IPS DF 4.7 (cell line): ENCODE data around the gene MAPK8.
"Not testable (repeated sequence)": the region's sequence is repeated elsewhere in the genome, so short reads cannot be mapped to it uniquely, and the experiment has no call there.

Source experiments
- DNase-seq: peaks from one replicate; pipeline ENCODE4 v3.0.0-alpha.2; 2013; ENCODE audit warnings: low spot score; ENCODE audit errors: extremely low read depth

Gene MAPK8

DNA sequence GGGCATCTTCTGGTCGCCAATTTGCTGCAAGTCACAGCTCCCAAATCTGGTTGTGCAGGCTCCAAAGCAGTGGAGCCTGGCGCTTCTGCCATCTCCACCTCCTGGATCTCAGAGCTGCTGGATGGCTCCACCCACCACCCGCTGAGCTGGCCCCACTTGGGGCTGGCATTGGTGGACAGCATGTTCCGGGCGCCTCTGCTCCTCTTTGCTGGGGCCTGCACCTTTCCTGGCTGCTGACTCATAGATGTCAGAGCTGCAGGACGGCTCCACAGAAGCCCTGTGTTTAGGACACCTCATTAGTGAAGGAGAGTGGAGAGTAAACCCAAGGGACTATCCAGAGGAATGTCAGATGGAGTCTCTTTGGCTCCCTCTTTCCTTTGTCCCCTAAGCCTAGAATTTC is 27.4 kb downstream of the MAPK8 start:
- DNase-seq: no peak

- no peak for DNase-seq
Observed at GRCh38 chr10:48335788-48336187, 29.3 kb downstream of the MAPK8 start.

DNA sequence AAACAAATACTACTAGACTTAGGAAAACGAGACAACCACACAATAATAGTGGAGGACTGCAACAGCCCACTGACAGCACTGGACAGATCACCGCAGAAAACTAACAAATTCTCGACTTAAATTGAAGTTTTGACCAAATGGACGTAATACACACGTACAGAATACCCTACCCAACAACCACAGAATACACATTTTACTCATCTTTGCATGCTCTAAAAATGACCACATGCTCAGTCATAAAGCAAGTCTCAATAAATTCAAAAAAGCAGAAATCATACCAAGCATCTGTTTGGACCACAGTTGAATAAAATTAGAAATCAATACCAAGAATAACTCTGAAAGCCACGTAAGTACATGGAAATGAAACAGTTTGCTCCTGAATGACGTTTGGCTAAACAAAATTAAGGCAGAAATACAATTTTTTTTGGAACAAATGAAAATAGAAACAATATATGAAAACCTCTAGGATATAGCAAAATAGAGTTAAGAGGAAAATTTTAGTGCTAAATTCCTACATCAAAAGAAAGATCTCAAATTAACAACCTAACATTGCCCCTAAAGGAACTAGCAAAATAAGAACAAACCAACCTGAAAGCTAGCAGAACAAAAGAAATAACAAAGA is 30.6 kb downstream of the MAPK8 start:
- no peak for DNase-seq

- DNase-seq: no peak
Observed at GRCh38 chr10:48340734-48341133, 34.3 kb downstream of the MAPK8 start.

DNA sequence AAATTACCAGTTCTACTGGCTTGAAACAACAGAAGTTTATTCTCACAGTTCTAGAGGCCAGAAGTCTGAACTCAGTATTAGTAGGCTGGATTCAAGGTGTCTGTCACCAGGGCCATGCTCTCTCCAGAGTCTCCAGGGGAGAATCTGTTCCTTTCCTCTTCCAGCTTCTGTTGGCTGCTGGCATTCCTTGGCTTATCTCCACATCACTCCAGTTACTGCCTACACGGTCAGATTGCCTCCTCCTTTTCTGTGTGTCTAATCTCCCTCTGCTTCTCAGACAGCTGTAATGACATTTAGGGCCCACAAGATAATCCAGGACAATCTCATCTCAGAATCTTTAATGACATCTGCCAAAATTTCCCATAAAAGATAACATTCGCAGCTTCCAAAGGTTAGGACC is 36.6 kb downstream of the MAPK8 start:
- no peak for DNase-seq

DNA sequence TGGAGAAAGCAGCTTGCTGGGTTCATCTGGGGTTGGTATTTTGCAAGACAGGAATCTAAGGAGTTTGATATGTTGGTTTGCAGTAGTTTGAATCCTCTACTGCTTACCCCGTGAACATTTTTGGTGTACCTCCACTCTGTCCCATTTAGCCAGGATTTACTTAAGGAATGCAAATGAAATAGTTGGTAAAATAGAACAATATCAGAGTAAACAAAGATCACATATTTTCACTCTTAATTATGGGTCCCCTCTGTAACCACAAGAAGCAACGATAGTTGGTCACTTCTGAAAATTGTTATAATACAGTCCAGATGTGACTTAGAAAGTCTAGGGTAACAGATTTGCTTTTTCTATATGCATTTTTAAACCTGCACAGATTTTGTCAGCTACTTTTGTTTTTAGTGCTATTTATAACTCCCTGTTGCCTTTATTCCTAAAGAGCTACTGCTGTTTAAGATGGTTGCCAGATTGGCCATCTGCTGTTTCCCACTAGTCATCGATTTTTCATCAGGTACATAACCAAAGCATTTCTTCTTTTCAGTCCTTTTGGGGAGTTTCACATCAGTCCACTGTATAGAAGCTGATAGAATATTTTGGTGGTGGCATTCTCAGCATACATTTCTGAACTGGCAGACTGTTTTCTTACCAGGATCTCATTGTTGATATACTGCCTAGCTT is 37.6 kb downstream of the MAPK8 start:
- DNase-seq: no peak

DNA sequence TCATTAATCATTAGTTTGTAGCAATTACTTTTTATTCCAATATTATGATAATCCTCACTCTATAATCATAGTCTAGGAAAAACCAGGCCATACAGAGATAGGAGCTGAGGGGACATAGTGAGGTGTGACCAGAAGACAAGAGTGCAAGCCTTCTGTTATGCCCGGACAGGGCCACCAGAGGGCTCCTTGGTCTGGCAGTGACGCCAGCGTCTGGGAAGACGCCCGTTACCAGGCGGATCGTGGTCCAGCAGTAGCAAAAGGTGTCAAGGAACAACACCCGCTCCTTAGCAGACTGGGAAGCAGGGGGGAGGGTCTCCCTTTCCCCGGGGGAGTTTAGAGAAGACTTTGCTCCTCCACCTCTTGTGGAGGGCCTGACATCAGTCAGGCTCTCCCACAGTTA is 39.8 kb downstream of the MAPK8 start:
- not testable (repeated sequence) for DNase-seq

- DNase-seq: not testable (repeated sequence)
Observed at GRCh38 chr10:48347539-48347938, 41.1 kb downstream of the MAPK8 start.

DNA sequence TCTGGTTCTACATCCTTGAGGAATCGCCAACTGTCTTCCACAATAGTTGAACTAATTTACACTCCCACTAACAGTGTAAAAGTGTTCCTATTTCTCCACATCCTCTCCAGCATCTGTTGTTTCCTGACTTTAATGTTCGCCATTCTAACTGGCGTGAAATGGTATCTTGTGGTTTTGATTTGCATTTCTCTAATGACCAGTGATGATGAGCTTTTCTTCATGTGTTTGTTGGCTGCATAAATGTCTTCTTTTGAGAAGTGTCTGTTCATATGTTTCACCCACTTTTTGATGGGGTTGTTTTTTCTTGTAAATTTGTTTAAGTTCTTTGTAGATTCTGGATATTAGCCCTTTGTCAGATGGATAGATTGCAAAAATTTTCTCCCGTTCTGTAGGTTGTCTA is 41.5 kb downstream of the MAPK8 start:
- DNase-seq: not testable (repeated sequence)

GRCh38 chr10:48353246-48353645 is 46.8 kb downstream of the MAPK8 start:
- no peak for DNase-seq

DNA sequence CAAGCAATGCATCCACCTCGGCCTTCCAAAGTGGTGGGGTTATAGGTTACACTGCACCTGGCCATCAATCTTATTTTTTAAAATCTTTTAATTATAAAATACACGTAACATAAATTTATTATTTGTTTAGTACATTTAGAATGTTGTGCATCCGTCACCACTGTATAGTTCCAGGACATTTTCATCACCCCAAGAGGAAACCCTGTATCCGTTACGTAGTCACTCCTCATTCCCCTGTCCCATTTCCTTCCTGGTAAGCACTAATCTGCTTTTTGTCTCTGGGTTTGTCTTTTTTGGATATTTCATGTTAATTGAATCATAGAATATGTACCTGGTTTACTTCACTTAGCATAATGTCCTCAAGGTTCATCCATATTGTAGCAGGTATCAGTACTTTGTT is 51.2 kb downstream of the MAPK8 start:
- no peak for DNase-seq

- DNase-seq: no peak
Observed at GRCh38 chr10:48358162-48358561, 51.7 kb downstream of the MAPK8 start.

- DNase-seq: no peak
Observed at GRCh38 chr10:48358838-48359237, 52.4 kb downstream of the MAPK8 start.

GRCh38 chr10:48361176-48361575 is 54.7 kb downstream of the MAPK8 start:
- DNase-seq: no peak

DNA sequence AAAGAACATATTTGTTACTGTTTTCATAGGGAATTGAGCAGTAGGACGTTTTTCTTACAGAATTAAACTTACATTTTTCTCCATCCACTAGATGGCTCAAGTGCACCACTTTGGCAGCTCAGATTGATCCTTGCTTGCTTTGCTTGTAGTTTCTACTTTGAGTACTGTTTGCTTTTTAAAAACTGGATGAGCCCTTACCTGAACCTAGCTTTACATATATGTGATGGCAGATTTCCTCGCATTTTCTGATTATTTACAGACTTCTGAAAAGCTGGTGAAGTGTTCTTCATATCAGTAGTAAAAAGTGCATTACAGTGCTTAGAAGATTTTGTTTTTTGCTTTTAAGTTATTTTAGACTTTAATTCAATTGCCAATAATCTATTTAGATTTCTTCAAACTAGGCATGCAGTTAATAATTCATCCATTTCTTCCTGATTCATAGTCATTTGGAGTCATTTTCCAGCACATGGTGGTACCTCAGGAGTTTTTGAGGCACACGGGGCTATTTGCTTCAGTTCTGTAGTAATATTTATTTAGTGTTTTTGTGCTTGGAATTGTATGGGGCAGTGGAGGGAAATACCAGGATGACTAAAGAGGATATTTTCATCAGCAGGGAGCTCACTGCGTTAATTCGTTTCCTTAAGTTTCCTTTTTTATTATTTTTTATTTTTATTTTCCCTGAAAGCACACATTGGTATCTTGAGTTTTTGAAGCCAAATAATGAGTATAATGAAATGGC is 57.3 kb downstream of the MAPK8 start:
- no peak for DNase-seq

DNA sequence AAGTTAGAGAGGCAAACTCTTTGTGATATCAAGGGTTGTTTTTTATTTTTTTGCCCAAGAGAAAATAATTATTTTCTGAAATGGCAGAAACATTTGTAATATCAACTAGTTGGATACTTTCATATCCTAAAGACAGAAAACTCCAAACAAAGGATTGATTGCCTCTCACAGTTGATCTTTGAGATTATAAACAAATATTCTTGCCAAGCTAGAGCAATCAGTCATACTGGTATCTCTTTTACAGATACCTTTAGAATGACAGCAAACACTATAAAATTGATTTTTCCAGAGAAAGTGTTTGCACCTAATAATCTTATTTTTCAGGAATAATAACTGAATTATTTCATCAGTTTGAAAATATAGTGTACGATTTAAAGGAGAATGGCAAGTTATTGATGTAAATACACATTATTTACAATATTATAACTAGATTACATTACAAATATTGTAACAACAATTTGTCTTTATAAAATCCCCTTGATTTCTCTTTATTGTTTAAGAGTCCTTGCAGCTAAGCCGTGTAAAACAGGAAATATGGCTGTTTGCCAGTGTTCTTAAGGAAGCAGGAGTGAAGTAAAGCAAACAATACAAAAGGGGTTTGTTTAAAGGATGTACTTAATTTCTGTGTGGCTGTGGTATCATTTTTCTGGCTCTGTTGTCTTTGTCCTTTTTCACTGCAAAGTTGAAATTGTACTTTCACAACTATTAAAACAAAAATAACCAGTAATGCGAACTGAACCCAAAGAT is 58.4 kb downstream of the MAPK8 start:
- DNase-seq: no peak

DNA sequence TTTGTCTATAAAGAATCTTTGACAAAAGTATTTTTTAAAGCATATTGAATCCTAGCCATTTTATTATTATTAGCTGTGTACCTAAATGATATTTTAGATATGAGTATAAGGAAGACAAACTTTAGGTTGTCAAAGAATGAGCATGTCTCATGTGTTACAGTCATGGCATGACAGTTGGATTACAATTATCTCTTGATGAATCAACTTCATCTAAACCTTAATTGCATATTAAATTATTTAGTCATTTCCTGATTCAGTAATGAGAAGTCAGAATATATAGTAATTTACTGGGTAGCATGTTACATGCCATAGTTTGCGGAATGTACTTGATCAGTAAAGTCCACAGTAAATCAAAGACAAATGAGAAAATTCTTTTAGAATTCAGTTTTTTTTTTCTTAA is 59.2 kb downstream of the MAPK8 start:
- no peak for DNase-seq

- DNase-seq: no peak
Observed at GRCh38 chr10:48366261-48366660, 59.8 kb downstream of the MAPK8 start.

GRCh38 chr10:48369501-48369900 is 63.0 kb downstream of the MAPK8 start:
- no peak for DNase-seq

DNA sequence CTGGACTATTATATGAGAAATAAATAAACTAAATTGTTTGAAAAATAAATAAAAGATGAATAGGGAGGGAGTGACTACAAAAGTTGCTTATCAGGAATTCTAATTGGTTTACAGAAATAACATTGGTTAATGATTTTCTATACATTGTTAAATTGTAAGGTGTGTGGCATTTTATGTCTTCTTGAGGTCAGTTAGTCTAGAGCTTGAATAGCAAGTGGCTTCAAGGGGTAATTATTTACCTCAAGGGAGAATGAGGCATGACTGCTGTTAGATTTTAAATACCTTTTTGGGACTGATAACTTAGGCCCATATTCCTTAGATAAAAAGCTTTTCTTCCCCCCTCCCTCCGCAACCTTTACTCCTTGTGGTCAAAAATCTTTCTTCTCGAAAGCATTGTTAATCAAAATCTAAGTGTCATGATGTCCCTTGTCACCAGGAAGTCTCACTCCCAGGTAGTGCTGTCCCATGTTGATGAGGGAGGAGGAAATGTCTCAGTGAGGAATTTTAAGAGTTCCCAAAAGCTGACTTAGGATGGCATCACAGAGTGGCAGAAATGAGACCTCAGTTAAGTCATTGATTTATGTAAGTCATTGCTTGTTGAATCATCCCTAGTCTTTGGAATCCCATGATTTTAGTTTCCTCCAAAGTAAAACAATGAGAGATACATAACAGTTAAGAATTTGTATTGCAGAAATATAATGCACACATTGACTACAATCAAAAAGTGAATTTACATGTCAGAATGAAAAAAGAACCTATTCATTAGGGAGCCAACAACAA is 71.5 kb downstream of the MAPK8 start:
- DNase-seq: no peak

DNA sequence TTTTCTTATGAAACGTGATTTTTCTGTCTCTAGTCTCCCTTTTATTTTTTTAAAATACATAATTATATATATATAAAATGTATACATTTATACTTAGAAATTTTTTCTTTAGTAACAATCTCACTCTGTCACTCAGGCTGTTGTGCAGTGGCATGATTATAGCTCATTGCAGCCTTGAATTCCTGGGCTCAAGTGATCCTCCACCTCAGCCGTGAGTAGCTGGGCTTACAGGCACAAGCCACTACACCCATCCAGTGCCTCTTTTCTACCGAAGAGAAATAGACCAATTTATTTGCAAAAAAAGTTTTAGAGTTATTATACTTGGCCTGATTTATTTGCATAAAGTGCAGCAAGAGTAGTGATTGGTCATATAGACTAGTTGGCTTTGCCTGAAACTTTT is 72.2 kb downstream of the MAPK8 start:
- DNase-seq: no peak
